MCF 10A (cell line): ENCODE measurements around the gene NMS. TPM values are rescaled to one million over a fixed set of nuclear protein-coding genes. Genes with fewer than 3 reads are reported as not detected.

ENCODE experiments used
- BruUV-seq: library from RNA; stranded (reverse); fragments of 400-500 nt; replicated peaks from 2 replicates; lab custom pipeline; 2021; lab: Mats Ljungman, UMichigan
- CTCF ChIA-PET: fragments of 300-600 bp; sonication (Branson Sonifier 250); formaldehyde crosslinking; extraction: SDS; loops from one replicate; lab custom pipeline; 2021; ENCODE audit warnings: antibody characterized with exemption, inconsistent platforms; lab: Yijun Ruan, JAX
- POLR2A ChIA-PET: fragments of 300-600, 350-650 bp; sonication (Branson Sonifier 250); formaldehyde crosslinking; extraction: SDS; loops from one replicate; lab custom pipeline; 2020; ENCODE audit warnings: antibody characterized with exemption, inconsistent platforms; lab: Yijun Ruan, JAX
- DNase-seq: peaks from one replicate; pipeline ENCODE4 v3.0.0-alpha.2; 2018; ENCODE audit not compliant: unreplicated experiment
- H3K27ac Mint-ChIP-seq: one replicate; pipeline ENCODE4 v1.8.0; 2022; ENCODE audit warnings: mild to moderate bottlenecking, low read depth, mixed read lengths; ENCODE audit not compliant: unreplicated experiment
- H3K27me3 Mint-ChIP-seq: one replicate; pipeline ENCODE4 v1.8.0; 2022; ENCODE audit warnings: mixed read lengths; ENCODE audit not compliant: insufficient read depth, unreplicated experiment
- H3K36me3 Mint-ChIP-seq: one replicate; pipeline ENCODE4 v1.8.0; 2022; ENCODE audit warnings: mild to moderate bottlenecking, moderate library complexity, mixed read lengths; ENCODE audit not compliant: insufficient read depth, unreplicated experiment
- H3K4me1 Mint-ChIP-seq: one replicate; pipeline ENCODE4 v1.8.0; 2022; ENCODE audit warnings: mixed read lengths; ENCODE audit not compliant: insufficient read depth, unreplicated experiment
- H3K4me3 Mint-ChIP-seq: one replicate; pipeline ENCODE4 v1.8.0; 2022; ENCODE audit warnings: mild to moderate bottlenecking, moderate library complexity, mixed read lengths; ENCODE audit not compliant: unreplicated experiment
- H3K9me3 Mint-ChIP-seq: one replicate; pipeline ENCODE4 v1.8.0; 2022; ENCODE audit warnings: mixed read lengths; ENCODE audit not compliant: unreplicated experiment
- intact Hi-C: fragments of 100-400 bp; cut with micrococcal nuclease; formaldehyde crosslinking; loops from 2 replicates; pipeline ENCODE4 v1.14.1; 2022
- total RNA-seq: library from RNA; stranded (reverse); gene quantifications from 2 replicates; pipeline ENCODE4 v1.2.3, GENCODE V29; 2022
- TF ChIP-seq, protein P1 (sequence below): fragments of 200-600 bp; IDR thresholded peaks from one replicate; pipeline ENCODE4 v1.8.0; 2022; ENCODE audit warnings: antibody characterized with exemption, mild to moderate bottlenecking; ENCODE audit not compliant: unreplicated experiment

Gene NMS
- total RNA-seq, 1 experiment from 2014 or later: not detected

- BruUV-seq: no TSS peak
- CTCF ChIA-PET: no interaction called here
Observed at GRCh38 chr2:100483895-100484294, 13.6 kb downstream of the NMS start.

GRCh38 chr2:100484390-100484789, 14.1 kb downstream of the NMS start:
- ChIA-PET CTCF (no interaction called here), POLR2A (interaction anchor here (1.0 kb wide), 1 partner anchor 11 kb away, joined by 4 read pairs; no protein-coding TSS in a partner anchor)
- Mint-ChIP-seq H3K27me3 (peaks cover 29% of the 10 kb centered on the region), H3K4me1 (no peaks in the 10 kb centered on the region), H3K36me3 (no peaks in the 10 kb centered on the region), H3K27ac (no peak overlapping the region), H3K4me3 (no peak overlapping the region), H3K9me3 (no peaks in the 10 kb centered on the region)
- BruUV-seq: no TSS peak
- intact Hi-C loops: no loop called here
- no peak for DNase-seq
- TF ChIP-seq, protein P1, sequence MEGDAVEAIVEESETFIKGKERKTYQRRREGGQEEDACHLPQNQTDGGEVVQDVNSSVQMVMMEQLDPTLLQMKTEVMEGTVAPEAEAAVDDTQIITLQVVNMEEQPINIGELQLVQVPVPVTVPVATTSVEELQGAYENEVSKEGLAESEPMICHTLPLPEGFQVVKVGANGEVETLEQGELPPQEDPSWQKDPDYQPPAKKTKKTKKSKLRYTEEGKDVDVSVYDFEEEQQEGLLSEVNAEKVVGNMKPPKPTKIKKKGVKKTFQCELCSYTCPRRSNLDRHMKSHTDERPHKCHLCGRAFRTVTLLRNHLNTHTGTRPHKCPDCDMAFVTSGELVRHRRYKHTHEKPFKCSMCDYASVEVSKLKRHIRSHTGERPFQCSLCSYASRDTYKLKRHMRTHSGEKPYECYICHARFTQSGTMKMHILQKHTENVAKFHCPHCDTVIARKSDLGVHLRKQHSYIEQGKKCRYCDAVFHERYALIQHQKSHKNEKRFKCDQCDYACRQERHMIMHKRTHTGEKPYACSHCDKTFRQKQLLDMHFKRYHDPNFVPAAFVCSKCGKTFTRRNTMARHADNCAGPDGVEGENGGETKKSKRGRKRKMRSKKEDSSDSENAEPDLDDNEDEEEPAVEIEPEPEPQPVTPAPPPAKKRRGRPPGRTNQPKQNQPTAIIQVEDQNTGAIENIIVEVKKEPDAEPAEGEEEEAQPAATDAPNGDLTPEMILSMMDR: no peak

More at GRCh38 chr2:100483895-100484294, 13.6 kb downstream of the NMS start:
- intact Hi-C loops: no loop called here
- Mint-ChIP-seq H3K27me3 (peaks cover 34% of the 10 kb centered on the region), H3K27ac (no peak overlapping the region), H3K4me1 (no peaks in the 10 kb centered on the region), H3K9me3 (no peaks in the 10 kb centered on the region), H3K36me3 (no peaks in the 10 kb centered on the region), H3K4me3 (no peak overlapping the region)
- TF ChIP-seq, protein P1: no peak
- POLR2A ChIA-PET: interaction anchor here (1.0 kb wide), 1 partner anchor 11 kb away, joined by 4 read pairs; no protein-coding TSS in a partner anchor
- no peak for DNase-seq

DNA sequence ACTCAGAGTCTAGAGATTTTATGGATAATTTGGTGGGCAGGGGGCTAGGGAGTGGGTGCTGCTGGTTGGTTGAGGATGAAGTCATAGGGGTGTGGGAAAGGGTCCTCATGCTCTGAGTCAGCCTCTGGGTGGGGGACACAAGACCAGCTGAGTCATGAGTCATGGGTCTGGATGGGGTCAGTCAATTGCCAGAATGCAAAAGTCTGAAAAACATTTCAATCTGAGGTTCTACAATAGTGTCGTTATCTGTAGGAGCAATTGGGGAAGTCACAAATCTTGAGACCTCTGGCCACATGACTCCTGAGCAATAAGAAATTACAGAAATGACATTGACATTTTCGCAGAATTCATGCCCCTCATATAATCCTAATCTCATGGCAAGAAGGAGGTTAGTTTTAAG, 15.1 kb downstream of the NMS start:
- Mint-ChIP-seq H3K27me3 (peaks cover 31% of the 10 kb centered on the region), H3K4me3 (no peak overlapping the region), H3K4me1 (no peaks in the 10 kb centered on the region), H3K9me3 (no peaks in the 10 kb centered on the region), H3K36me3 (no peaks in the 10 kb centered on the region), H3K27ac (no peak overlapping the region)
- no TSS peak for BruUV-seq
- TF ChIP-seq, protein P1: no peak
- ChIA-PET CTCF (no interaction called here), POLR2A (no interaction called here)
- DNase-seq: no peak
- intact Hi-C loops: no loop called here

DNA sequence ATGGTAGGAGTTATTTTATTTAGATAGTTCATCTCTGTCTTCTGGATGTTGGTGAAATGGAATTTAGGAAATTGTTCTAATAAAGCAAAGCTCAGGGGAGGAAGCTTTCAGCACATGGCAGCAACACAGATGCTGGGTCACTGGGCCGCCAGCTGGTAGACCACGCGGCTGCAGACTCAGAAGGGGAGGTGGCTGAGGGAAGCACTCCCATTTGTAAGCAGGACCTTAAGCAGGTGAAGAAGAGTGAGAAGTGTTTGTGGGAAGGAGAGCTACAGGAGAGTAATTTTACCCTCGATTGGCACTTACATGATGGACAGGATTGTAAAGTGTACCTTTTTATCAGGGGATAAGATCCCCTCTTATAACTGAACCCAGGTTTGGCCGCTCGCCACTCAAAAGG, 24.4 kb downstream of the NMS start:
- ChIA-PET POLR2A (no interaction called here), CTCF (interaction anchor here (0.6 kb wide), 1 partner anchor 50 kb away, joined by 4 read pairs; no protein-coding TSS in a partner anchor)
- no peaks in the 10 kb centered on the region for H3K9me3 Mint-ChIP-seq
- no peaks in the 10 kb centered on the region for H3K36me3 Mint-ChIP-seq
- no peak overlapping the region for H3K4me3 Mint-ChIP-seq
- H3K4me1 Mint-ChIP-seq: no peaks in the 10 kb centered on the region
- intact Hi-C loops: no loop called here
- peaks cover 49% of the 10 kb centered on the region for H3K27me3 Mint-ChIP-seq
- BruUV-seq: no TSS peak
- no peak overlapping the region for H3K27ac Mint-ChIP-seq
- TF ChIP-seq, protein P1: no peak
- DNase-seq: no peak
